HG03432 (cell line): Measurements from ENCODE around the gene LRMDA.
"Not testable (repeated sequence)": the region's sequence is repeated elsewhere in the genome, so short reads cannot be mapped to it uniquely, and the experiment has no call there.

Source experiments
- ATAC-seq: cut with Tn5 transposase; IDR thresholded peaks from one replicate; pipeline ENCODE4 v1.9.1; 2021; ENCODE audit warnings: mild to moderate bottlenecking, moderate library complexity; ENCODE audit not compliant: unreplicated experiment

The LRMDA gene

GRCh38 chr10:76052682-76053503, 621.5 kb downstream of the LRMDA start:
- no peak for ATAC-seq

GRCh38 chr10:76055466-76055865, 624.0 kb downstream of the LRMDA start:
- no peak for ATAC-seq

GRCh38 chr10:76055963-76056362, 624.5 kb downstream of the LRMDA start:
- no peak for ATAC-seq

- ATAC-seq = not testable (repeated sequence)
Observed at GRCh38 chr10:76060993-76061392, 629.6 kb downstream of the LRMDA start.

GRCh38 chr10:76066457-76066856, 635.0 kb downstream of the LRMDA start:
- ATAC-seq = no peak

GRCh38 chr10:76067447-76067846, 636.0 kb downstream of the LRMDA start:
- ATAC-seq = no peak

- ATAC-seq = no peak
Observed at GRCh38 chr10:76068856-76069255, 637.4 kb downstream of the LRMDA start.

- no peak for ATAC-seq
Observed at GRCh38 chr10:76070916-76071315, 639.5 kb downstream of the LRMDA start.

GRCh38 chr10:76071653-76072365, 640.4 kb downstream of the LRMDA start:
- ATAC-seq = no peak

GRCh38 chr10:76072384-76072783, 641.0 kb downstream of the LRMDA start:
- no peak for ATAC-seq

GRCh38 chr10:76073524-76073923, 642.1 kb downstream of the LRMDA start:
- no peak for ATAC-seq

GRCh38 chr10:76074659-76075058, 643.2 kb downstream of the LRMDA start:
- ATAC-seq = no peak

GRCh38 chr10:76080451-76080850, 649.0 kb downstream of the LRMDA start:
- no peak for ATAC-seq

- ATAC-seq = no peak
Observed at GRCh38 chr10:76080991-76081390, 649.6 kb downstream of the LRMDA start.

- ATAC-seq = no peak
Observed at GRCh38 chr10:76082232-76082631, 650.8 kb downstream of the LRMDA start.

GRCh38 chr10:76082956-76083355, 651.5 kb downstream of the LRMDA start:
- no peak for ATAC-seq

GRCh38 chr10:76085002-76085816, 653.8 kb downstream of the LRMDA start:
- ATAC-seq = no peak

- no peak for ATAC-seq
Observed at GRCh38 chr10:76085817-76086167, 654.4 kb downstream of the LRMDA start.

- ATAC-seq = no peak
Observed at GRCh38 chr10:76086170-76086760, 654.8 kb downstream of the LRMDA start.

- peak; percentile 80 for ATAC-seq
Observed at GRCh38 chr10:76086761-76087639, 655.6 kb downstream of the LRMDA start.
